Stimulated activated CD8-positive, alpha-beta memory T cell treated with anti-CD3 and anti-CD28 coated beads, Interleukin-12 subunit alpha, Interleukin-12 subunit beta, amount 100 ng/mL, for 4 hours (primary cell): ENCODE results near the gene CDIP1.

ENCODE experiments used
- DNase-seq: peaks from one replicate; pipeline ENCODE4 v3.0.0-alpha.2; 2020; ENCODE audit warnings: low read depth

CDIP1 gene

DNA sequence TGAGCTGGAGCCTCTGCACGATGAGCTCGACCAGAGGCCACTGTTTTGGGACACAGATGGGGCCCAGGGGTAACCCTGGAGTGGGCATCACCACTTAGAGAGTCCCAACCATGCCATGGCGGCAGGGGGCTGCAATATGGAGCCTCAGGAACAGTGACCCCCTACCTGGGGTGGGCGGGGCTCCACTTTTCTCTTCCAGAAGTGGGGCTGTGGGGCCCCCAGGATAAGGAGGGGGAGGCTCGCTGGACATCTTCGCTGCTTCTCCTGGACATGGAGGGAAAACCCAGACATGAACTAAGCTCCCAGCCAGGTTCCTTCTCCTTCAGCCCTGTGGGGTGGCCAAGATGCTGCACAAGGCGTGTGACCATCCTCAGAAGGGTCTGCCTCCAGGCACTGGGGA is 24.7 kb downstream of the CDIP1 start:
- DNase-seq, result no peak

DNA sequence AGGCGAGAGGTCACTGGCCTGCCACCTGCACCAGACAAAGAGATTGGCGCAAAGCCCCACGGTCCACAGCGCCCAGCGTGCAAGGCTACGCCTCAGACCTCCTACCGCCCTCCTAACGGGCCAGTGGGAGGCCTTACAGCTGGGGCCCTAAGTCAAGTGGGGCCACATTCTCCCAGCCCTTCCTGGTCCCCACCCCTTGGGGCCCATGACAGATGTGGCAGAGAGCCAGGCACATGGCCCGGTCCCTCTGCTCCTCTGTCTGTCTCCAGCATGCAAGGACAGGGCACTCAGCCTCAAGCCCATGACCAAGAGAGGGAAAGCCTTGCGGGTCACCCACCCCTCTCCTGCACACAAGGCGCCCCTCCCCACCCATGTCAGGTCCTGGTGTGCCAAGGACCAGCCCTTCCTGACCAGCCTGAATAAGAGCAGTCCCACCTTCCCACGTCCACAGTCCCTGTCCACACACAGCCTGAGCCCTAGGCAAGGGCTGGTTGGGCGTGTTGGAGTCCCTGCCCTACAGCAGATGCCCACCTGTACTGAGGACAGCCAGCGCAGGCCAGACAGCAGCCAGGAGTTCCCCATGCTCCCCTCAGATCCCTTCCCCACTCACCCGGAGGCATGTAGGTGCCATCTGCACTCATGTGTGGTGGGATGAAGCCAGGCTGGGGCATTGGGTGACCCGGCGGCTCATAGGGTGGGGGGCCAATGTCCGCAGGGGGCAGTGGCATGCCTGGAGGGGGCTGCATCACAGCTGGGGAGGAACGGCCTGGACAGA is 25.3 kb downstream of the CDIP1 start:
- no peak for DNase-seq

DNA sequence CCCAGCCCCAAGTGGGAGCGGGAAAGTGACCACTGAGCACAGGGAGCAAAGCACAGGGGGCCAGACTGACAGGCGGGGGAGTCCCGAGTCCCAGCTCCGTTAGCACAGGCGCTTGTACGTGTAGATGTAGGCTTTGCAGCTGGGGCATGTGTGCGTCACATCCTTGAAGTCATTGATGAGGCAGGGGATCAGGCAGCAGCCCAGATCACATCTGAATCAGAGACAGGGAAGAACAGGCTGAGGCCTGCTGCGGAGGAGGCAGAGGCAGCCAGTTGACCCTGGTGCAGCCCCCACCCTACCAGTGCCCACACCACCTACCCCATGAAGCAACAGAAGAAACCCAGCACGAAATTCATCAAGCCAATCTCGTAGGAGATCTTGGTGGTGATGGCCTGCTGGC is 26.1 kb downstream of the CDIP1 start:
- no peak for DNase-seq

DNA sequence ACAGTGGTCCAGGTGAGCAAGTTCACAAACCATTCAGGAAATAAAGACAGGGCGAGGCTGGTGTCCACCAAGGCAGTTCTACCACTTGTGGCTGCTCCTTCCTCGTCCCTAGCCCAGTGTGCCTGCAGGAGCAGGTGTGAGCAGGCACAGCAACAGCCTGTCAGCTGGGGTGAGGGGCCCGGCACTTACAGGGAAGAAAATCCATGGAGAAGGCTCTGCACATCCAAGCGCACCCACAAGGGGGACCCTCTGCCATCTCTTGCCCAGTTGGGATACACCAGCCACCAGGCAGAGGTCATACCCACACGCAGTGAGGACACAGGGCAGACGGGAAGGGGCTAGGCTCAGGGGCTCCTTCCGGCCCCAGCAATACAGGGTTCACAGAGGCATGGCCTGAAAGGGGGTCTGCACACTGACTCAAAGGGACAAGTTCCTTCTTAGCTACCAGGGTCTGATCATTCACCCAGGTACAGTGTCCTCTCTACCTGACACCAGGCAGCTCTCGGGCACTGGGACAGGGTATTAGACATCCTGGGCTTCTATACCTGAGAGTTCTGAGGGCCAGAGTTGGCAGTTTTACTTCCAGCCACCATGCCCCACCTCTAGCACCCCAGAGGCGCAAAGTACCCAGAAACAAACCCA is 27.0 kb downstream of the CDIP1 start:
- no peak for DNase-seq

DNA sequence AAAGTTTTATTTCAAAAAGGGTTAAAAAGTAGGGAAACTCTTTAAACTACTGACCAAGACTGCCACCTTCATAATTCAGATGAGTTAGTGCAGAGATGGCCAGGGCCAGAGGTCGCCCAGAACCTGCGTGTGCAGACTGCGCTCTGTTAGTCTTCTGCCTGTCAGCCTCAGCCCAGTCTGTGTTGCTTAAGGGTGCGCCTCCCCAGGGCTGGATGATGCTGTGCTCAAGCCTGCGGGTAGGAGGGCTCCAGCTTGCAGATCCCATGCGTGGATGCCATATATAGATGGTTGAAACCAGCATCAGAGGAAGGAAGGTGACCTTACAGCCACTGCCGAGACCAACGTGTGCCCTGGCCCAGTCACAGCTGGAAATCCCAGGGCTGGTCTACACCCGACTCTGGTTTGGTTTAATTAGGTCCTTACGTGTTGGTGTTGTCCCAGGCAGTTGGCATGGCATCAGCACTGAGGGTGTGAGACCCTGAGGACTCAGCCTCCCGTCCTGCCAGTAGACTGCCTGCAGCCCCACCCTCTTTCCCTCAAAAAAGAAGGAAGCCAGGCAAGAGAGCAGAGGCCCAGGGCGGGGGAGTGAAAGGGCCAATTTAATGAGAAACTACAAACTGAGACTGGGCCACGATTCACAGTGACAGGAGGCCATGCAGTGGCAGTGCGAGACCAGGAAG is 27.7 kb downstream of the CDIP1 start:
- no peak for DNase-seq

DNA sequence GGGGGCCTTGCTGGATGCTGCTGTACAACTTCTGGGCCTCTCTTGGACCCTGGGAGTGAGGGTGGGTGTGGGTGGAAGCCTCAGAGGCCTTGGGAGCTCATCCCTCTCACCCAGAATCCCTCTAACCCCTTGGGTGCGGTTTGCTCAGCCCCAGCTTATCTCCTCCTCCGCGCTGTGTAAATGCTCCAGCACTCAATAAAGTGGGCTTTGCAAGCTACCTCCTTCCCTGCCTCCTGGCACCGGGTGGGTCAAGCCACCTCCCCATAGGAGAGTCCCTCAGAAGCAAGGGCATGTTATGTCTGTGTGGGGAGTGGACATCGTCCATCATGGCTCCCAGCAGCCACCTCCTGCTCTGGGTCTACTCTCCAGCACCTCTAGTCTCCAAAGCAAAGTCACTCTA is 28.4 kb downstream of the CDIP1 start:
- no peak for DNase-seq

DNA sequence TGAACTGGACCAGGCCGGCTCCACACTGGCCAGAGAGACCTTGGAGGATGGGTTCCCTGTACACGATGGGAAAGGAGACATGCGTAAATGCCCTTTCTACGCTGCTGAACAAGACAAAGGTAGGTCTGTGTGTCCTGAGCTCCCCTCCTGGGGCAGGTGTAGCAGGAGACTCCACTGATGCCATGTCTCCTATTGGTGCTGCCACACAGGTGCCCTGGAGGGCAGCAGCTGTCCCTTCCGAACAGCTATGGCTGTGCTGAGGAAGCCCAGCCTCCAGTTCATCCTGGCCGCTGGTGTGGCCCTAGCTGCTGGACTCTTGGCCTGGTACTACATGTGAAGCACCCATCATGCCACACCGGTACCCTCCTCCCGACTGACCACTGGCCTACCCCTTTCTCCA is 29.2 kb downstream of the CDIP1 start:
- DNase-seq, result no peak

DNA sequence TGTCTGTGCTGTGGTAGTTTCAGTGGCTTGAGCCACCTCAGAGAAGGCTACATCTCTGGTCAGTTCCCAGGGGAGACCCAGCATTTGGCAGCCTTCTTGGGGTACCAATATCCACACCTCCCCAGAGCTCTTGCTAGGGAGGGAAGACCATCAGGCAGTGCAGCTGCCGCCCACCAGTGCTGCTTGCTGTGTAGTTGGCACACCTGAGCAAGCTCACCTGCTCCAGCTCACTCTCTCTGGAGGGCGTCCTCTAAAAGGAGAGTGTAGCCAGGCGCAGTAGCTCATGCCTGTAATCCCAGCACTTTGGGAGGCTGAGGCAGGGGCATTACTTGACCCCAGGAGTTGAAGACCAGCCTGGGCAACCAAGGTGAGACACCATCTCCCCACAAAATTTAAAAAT is 29.8 kb downstream of the CDIP1 start:
- no peak for DNase-seq

DNA sequence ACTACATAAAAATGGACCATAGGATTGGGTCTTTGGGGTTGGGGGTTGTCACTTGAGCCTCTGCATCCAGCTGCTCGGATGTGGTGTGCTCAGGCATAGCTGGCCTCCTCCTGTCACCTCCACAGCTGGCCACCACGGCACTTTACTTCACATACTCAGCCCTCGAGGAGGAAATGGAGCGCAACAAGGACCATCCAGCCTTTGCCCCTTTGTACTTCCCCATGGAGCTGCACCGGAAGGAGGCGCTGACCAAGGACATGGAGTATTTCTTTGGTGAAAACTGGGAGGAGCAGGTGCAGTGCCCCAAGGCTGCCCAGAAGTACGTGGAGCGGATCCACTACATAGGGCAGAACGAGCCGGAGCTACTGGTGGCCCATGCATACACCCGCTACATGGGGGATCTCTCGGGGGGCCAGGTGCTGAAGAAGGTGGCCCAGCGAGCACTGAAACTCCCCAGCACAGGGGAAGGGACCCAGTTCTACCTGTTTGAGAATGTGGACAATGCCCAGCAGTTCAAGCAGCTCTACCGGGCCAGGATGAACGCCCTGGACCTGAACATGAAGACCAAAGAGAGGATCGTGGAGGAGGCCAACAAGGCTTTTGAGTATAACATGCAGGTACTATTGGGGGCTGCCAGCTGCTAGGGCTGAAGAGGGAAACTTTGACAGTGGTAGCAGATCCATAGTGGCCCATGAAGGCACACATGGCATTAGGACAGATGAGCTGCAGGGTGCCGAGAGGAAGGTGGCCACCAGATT is 30.8 kb downstream of the CDIP1 start:
- DNase-seq, result no peak

DNA sequence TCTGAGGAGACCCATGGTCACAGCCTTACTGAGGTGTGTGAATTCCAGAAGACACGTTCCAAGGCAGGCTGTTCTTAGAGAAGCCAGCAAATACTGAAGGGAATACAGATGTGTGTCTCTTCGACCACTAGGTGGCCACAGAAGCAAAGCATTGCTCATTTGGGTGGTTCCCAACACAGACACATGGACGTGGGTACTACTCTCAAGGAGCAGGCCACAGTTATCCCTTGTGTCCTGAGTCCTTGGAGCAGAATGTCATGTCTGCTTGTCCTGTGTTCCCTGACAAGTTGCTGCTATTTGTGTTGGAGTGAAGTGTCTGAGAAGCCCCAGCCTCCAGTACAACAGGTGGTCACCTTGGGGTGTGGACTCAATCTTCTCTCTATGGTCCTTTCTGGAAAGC is 32.1 kb downstream of the CDIP1 start:
- DNase-seq, result peak; percentile 19

DNA sequence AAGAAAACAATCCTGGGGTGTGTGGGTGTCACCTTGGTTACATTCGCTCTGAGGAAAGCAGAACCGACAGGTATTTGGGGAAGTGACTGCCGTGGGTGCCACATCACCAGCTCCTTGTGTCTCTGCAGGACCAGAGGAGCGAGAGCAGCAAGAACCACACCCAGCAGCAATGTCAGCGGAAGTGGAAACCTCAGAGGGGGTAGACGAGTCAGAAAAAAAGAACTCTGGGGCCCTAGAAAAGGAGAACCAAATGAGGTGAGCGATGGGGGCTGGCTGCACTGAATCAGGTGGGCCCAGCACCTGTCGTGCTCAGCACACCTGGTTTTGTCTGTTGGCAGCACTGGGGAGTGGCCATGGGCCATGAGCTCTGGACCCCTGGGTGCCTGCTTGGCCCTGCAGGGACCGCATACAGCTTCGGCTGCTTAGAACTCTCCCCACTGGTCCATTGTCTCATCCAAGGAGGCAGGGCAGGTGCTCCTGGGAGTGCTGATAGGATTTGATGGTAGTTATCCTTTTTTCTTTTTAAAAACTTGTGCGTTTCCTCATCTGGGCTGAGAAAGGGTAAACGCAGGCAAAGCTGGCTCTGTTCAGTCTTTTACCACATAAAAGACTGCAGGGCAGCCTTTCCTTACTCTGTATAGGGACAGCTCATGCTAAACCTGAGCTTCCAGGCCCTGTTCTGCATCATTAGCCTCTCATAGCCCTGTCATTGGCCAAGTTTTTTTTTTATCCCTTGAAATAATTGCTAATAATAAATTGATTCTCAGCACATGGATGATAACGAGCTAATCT is 33.0 kb downstream of the CDIP1 start:
- DNase-seq, result peak; percentile 44

DNA sequence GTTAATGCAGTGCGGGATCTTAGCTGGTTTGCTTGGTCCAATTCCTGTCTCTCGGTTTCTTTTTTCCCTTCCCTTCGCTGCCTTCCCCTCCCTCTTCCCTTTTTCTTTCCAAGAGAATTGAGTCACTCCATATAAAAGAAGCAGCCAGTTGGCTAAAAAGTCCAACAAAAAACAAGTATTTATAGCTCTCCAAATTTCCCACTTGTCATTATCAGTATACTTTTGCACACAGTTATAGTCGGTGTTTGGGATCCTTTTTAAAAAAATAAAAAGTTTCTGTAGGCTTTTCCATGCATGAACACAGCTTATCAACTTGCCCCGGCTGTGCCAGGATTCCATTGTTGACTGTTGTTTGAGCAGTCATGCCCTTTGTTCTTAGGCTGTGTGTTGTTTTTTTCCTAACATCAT is 37.5 kb downstream of the CDIP1 start:
- DNase-seq, result no peak

DNA sequence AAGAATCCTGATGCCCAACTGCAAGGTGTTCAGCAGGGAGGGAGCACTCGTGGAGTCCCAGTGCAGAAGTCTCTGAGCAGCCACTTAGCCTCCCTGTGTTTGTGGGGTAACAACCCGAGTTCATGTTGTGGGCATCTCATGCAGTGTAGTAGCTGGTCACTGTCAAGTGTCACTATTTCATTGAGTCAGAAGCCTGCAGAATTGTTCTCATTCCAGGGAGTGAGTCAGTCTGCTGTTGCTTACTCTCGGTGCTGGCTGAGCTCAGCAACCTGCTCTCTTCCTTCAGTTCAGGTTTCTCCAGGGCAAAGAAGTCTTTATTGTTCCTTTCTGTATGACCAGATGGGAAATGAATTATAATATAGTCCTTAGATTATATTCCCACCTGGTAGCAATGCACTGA is 38.3 kb downstream of the CDIP1 start:
- DNase-seq, result no peak

DNA sequence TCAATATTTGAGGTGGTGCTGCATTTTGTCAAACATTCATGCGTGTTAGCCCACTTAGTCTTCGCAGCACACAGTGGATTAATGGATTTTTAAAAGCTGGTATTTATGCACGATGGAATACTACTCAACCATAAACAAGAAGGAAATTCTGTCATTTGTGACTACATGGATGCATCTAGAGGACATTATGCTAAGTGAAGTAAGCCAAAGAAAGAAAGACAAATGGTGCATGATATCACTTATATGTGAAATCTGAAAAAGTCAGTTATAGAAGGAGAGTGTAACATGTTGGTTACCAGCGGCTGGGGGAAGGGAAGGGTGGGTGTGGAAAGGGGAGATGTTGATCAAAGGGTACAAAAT is 39.4 kb downstream of the CDIP1 start:
- DNase-seq, result no peak

DNA sequence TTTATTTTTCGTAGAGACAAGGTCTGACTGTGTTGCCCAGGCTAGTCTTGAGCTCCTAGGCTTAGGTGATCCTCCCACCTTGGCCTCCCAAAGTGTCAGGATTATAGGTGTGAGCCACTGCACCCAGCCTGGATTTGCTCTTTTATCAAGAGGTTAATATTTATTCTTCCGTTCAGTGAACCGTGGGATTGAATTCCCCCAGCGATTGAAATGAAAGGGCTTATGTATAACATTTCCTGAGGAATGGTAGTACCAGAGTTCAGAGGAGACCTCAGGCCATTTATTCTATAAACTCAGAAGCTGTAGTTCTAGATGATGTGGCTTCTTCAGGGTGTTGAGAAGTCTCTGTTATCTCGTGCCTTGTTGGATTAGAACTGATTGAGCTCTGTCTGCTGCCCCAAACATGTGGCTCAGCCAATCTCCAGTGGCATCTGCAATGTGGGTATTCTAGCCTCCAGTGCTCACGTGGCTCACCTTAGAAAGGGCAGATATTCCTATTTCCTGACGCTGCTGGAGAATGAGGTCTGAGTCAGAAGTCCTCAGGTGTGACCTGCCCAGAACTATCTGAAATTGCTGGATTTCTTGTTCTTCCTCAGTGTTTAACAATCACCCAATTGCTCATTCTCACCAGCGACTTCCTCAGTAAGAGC is 39.9 kb downstream of the CDIP1 start:
- DNase-seq, result no peak

DNA sequence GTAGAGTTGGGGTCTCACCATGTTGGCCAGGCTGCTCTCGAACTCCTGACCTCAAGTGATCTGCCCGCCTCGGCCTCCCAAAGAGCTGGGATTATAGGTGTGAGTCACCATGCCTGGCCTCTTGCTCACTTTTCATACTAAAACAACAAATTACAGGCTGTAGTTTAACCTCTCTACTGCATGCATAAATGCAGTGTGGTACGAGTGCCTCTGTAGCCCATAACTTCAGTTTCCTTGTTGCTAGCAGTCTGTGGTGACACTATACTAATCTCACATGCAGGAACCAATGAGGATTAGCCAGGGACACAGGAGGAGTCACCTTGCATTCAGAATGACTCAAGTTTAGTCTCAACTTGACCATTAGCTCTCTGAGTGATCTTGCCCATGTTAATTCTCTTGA is 42.3 kb downstream of the CDIP1 start:
- DNase-seq, result no peak

DNA sequence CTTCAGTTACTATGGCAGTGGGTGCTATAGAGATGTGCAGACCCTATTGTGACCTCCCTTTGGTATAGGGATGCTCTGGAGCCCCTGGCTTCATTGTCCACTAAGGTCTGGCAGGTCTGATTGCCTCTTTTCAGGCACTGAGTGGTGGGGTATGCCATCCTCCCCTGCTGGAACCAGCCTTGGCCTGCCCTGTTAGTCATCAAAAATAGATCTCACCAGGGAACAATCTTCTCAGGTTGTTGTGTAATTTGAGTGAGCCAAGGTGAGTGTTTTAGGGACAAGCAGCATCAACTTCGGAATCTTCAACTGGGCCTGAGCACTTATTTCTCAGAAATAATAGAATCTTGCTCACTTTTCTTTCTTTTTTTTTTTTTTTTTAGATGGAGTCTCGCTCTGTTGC is 42.8 kb downstream of the CDIP1 start:
- no peak for DNase-seq

DNA sequence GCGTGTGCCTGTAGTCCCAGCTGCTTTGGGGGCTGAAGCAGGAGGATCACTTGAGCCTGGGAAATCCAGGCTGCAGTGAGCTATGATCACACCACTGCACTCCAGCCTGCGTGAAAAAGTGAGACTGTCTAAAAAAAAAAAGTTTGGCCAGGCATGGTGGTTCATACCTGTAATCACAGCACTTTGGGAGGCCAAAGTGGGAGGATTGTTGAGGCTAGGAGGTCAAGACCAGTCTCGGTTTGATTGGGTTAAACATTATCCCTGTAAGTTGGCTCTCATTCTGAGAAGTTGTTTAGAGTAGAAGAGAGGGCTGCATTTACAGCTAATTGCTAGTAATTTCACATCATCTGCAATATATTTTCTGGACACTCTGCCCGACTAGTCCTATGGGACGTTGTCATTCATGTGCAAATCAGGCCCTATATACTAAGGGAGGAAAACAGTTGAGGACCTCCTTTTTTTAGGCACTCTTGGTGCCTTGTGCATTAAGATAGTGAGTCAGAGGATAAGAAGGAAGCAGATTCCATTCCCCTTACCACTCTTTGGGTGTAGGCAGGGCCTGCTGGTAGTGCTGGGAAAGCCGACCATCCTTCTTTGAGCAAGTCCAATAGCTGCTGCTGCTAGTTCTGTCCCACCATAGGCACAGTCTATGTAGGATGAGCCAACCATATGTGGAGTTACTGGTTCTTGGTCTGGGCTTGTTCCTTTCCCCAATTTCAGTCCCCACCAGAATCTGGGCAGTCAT is 43.7 kb downstream of the CDIP1 start:
- no peak for DNase-seq

DNA sequence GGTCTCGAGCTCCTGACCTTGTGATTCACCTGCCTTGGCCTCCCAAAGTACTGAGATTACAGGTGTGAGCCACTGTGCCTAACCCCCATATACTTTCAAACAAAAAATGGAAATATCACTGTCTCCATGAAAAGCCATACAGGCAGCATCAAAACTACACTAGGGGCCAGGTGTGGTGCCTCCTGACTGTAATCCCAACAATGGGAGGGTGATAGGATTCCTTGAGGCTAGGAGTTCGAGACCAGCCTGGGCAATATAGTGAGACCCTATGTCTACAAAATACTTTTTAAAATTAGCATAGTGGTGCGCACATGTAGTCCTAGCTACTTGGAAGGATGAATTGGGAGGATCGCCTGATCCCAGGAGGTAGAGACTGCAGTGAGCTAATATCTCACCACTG is 46.7 kb downstream of the CDIP1 start:
- no peak for DNase-seq

DNA sequence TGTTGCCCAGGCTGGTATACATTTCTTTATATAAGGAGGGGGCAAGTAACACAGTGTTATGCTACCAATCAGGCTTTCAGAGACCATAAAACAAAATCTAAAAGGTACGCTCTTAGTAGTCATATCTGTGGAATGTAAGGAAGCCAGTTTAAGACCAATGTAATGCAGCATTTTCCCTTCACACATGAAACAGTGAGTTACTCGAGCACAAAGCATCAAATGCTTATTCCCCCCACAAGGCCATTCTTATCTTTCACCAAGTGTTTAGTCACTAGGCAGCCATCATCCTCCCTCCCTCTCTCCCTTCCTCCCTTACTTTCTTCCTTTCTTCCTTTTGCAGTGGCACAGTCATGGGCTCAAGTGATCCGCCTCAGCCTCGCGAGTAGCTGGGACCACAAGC is 49.5 kb downstream of the CDIP1 start:
- DNase-seq, result no peak

DNA sequence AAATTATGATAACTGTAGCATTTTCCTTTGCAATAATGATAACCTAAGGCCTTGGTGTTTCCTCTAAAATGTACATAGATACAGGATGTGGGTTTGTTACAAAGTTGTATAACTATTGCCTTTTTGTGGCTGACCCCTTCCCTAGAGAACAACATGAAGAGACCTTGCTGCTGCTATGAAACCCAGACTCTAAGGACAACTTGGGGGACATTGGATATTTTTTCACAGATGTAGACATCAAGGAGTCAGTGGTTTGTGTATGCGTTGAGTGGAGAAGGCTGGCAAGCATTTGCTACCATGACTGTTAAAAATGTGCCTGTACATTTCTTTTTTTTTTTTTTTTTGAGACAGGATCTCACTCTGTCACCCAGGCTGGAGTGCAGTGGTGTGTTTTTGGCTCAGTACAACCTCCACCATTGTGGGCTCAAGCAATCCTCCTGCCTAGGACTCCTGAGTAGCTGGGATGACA is 50.0 kb downstream of the CDIP1 start:
- DNase-seq, result no peak
